Esophagus squamous epithelium (tissue), 5 donors: ENCODE measurements around the gene TMEM139. TPM values are rescaled to one million over a fixed set of nuclear protein-coding genes. Genes with fewer than 3 reads are reported as not detected.

Source experiments
- DNase-seq: peaks from one replicate; lab custom pipeline; 2025; lab: John Stamatoyannopoulos, UW
- H3K27ac ChIP-seq, 4 donors: fragments of 200-600 bp; sonication (generic); one replicate each; pipeline ENCODE4 v1.5.1; 2016 to 2019; ENCODE audit warnings: mild to moderate bottlenecking in 1 of 4
- H3K27me3 ChIP-seq, 4 donors: fragments of 200-600 bp; sonication (generic); 1 replicate in 3 of 4; 2 replicates in 1 of 4; pipeline versions ENCODE4 v1.5.1 to v1.6.0; 2017 to 2021; ENCODE audit warnings: antibody characterized with exemption in 1 of 4
- H3K36me3 ChIP-seq, 3 donors: fragments of 200-600 bp; sonication (generic); one replicate each; pipeline ENCODE4 v1.5.1; 2016 to 2019
- H3K4me1 ChIP-seq, 3 donors: fragments of 200-600 bp; sonication (generic); one replicate each; pipeline ENCODE4 v1.5.1; 2017 to 2019
- H3K4me3 ChIP-seq, 4 donors: fragments of 200-600 bp; sonication (generic); 1 replicate in 3 of 4; 2 replicates in 1 of 4; pipeline ENCODE4 v1.5.1; 2016 to 2019; ENCODE audit warnings: mild to moderate bottlenecking in 2 of 4, moderate library complexity in 1 of 4
- H3K9me3 ChIP-seq, 3 donors: fragments of 200-600 bp; sonication (generic); one replicate each; pipeline ENCODE4 v1.5.1; 2016 to 2019
- CTCF ChIP-seq, 6 experiments: fragments of 450-650 bp in 4 of 6; fragments of 200-600 bp in 2 of 6; sonication (generic) in 2 of 6; IDR thresholded peaks; one replicate each; pipeline ENCODE4 v1.5.1; 2016 to 2019; ENCODE audit warnings: antibody characterized with exemption in 6 of 6, mild to moderate bottlenecking in 4 of 6, moderate library complexity in 4 of 6
- POLR2A ChIP-seq, 4 donors: fragments of 450-650 bp; IDR thresholded peaks; one replicate each; pipeline ENCODE4 v1.6.1; 2017; ENCODE audit warnings: antibody characterized with exemption in 4 of 4, mild to moderate bottlenecking in 4 of 4, moderate library complexity in 3 of 4
- WGBS, 2 donors: methylation state at CpG; one replicate each; pipeline ENCODE4 v1.1.5; 2018; 5-methylcytosine and 5-hydroxymethylcytosine counted together
- intact Hi-C: fragments of 100-400 bp; cut with DNase I; formaldehyde crosslinking; loops from one replicate; pipeline ENCODE4 v1.15.0; 2022
- total RNA-seq, 4 donors: library from RNA; depleted of rRNA; stranded (reverse); fragments of >200 nt; gene quantifications; one replicate each; pipeline ENCODE4 v1.1.0, GENCODE V29; 2016
- donor health status: DM: yes; HTN: yes; CAD: no.

TMEM139 gene
- total RNA-seq, 4 donors from 2014 or later = 0.15 to 3.6 TPM; not detected in 2

GRCh38 chr7:143271240-143271639, 13.5 kb upstream of the TMEM139 start:
- no peak for DNase-seq
- Histone ChIP-seq H3K4me1 (no peaks in the 10 kb centered on the region), H3K4me3 (no peak overlapping the region), H3K9me3 (no peaks in the 10 kb centered on the region), H3K36me3 (peaks cover 15 to 39% (median 19%) of the 10 kb centered on the region in 3 donors), H3K27ac (no peak overlapping the region), H3K27me3 (no peaks in the 10 kb centered on the region)
- no peak for TF ChIP-seq CTCF (IDR thresholded peaks at IDR 0.05)
- TF ChIP-seq POLR2A (IDR thresholded peaks at IDR 0.05) = no peak
- intact Hi-C loops = no loop called here
- 70 to 75% methylated on average over 1 of the region's 1 CpG for WGBS, 2 donors

DNA sequence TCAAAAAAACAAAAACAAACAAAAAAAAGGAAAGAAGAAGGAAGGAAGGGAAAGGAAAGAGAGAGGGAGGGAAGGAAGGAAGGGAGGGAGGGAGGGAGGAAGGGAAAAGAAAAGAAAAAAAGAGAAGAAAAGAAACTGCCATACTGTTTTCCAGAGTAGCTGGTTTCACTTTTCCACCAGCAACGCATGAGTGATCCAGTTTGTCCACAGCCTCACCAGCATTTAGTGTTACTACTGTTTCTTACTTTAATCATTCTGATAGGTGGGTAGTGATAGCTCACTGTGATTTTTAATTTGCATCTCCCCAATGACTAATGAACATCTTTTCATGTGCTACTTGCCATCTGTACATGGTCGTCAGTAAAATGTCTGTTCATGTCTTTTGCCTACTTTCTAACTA, 11.9 kb upstream of the TMEM139 start:
- intact Hi-C loops = no loop called here
- H3K27ac ChIP-seq = no peak overlapping the region

GRCh38 chr7:143279186-143280098, 5.3 kb upstream of the TMEM139 start:
- 12 to 31% methylated on average over 7 to 8 of the region's 8 CpGs for whole genome bisulfite sequencing, 2 donors
- H3K4me1 ChIP-seq = peaks cover 14 to 18% (median 15%) of the 10 kb centered on the region in 3 donors
- peak overlapping the region in 1 of 4 donors; percentile 32 for H3K4me3 ChIP-seq
- H3K27me3 ChIP-seq = no peaks in the 10 kb centered on the region
- no peak for DNase-seq
- intact Hi-C loops = no loop called here
- H3K27ac ChIP-seq = peak overlapping the region; percentile 48 to 78 (median 72)
- no peak for TF ChIP-seq CTCF (IDR thresholded peaks at IDR 0.05)
- no peak for TF ChIP-seq POLR2A (IDR thresholded peaks at IDR 0.05)
- no peaks in the 10 kb centered on the region for H3K36me3 ChIP-seq
- H3K9me3 ChIP-seq = no peaks in the 10 kb centered on the region

More for the DNA sequence above, 11.9 kb upstream of the TMEM139 start:
- Histone ChIP-seq H3K36me3 (peaks cover 11 to 26% (median 15%) of the 10 kb centered on the region in 3 donors), H3K4me1 (no peaks in the 10 kb centered on the region), H3K9me3 (no peaks in the 10 kb centered on the region), H3K27me3 (no peaks in the 10 kb centered on the region), H3K4me3 (no peak overlapping the region)
- TF ChIP-seq POLR2A (IDR thresholded peaks at IDR 0.05) = no peak
- TF ChIP-seq CTCF (IDR thresholded peaks at IDR 0.05) = no peak
- WGBS, 2 donors = 82 to 89% methylated on average over 2 of the region's 2 CpGs
- DNase-seq = no peak

- no peak for DNase-seq
- Histone ChIP-seq H3K27me3 (no peaks in the 10 kb centered on the region), H3K36me3 (no peaks in the 10 kb centered on the region), H3K27ac (peak overlapping the region; percentile 48 to 78 (median 72)), H3K4me3 (peak overlapping the region in 1 of 4 donors; percentile 32), H3K9me3 (no peaks in the 10 kb centered on the region), H3K4me1 (peaks cover 14 to 18% (median 15%) of the 10 kb centered on the region in 3 donors)
- WGBS, 2 donors = 33 to 58% methylated on average over 1 of the region's 1 CpG
- intact Hi-C loops = no loop called here
- TF ChIP-seq CTCF (IDR thresholded peaks at IDR 0.05) (no peak), POLR2A (IDR thresholded peaks at IDR 0.05) (no peak)
Observed at GRCh38 chr7:143280160-143280559, 4.6 kb upstream of the TMEM139 start.

DNA sequence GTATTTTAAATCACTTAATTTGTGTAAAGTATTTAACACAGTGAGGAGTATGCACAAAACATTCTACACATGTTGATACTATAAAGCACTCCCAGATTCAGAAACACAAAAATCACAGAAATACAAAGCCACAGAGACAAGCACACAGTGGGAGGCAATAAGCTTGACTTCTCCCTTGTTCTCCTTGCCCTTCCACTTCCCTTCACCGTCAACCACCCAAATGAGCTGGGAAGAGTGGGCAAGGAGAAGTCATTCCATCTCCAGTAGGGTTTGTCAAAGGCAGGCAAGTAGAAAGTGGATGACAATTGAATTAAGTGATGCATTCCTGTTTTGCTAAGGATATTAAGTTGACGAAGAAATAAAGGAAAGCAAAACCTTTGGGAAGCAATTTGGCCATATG, 4.2 kb upstream of the TMEM139 start:
- TF ChIP-seq POLR2A (IDR thresholded peaks at IDR 0.05) = no peak
- no peak for TF ChIP-seq CTCF (IDR thresholded peaks at IDR 0.05)
- H3K27ac ChIP-seq = peak overlapping the region in 3 of 4 donors; percentile 72 to 78 (median 72)
- intact Hi-C loops = no loop called here
- H3K4me1 ChIP-seq = peaks cover 14 to 18% (median 15%) of the 10 kb centered on the region in 3 donors
- no peaks in the 10 kb centered on the region for H3K27me3 ChIP-seq
- H3K9me3 ChIP-seq = no peaks in the 10 kb centered on the region
- no peak overlapping the region for H3K4me3 ChIP-seq
- 75 to 85% methylated on average over 2 of the region's 2 CpGs for WGBS, 2 donors
- no peak for DNase-seq
- no peaks in the 10 kb centered on the region for H3K36me3 ChIP-seq
